GM19238 (cell line): Measurements from ENCODE around the gene LEMD2.
"Not testable (repeated sequence)": the region's sequence is repeated elsewhere in the genome, so short reads cannot be mapped to it uniquely, and the experiment has no call there.

Experiments used
- DNase-seq: peaks from one replicate; pipeline ENCODE4 v3.0.0; 2011; ENCODE audit warnings: low spot score; ENCODE audit not compliant: insufficient read length

Gene LEMD2

GRCh38 chr6:33788694-33789549 lies at the start of gene LEMD2:
LEMD2 (minus strand) TSS chr6:33789130; CDS start chr6:33789116, 14 bp downstream.
- DNase-seq: peak; percentile 96

GRCh38 chr6:33837971-33838665 lies 49.2 kb upstream of the LEMD2 start:
- DNase-seq: no peak

GRCh38 chr6:33836806-33837469 lies 48.0 kb upstream of the LEMD2 start:
- no peak for DNase-seq

- DNase-seq: no peak
These were observed 45.8 kb upstream of the LEMD2 start for GRCh38 chr6:33834401-33835392.

GRCh38 chr6:33833599-33833998 lies 44.7 kb upstream of the LEMD2 start:
- no peak for DNase-seq

- DNase-seq: not testable (repeated sequence)
These were observed 43.9 kb upstream of the LEMD2 start for GRCh38 chr6:33832831-33833230.

- DNase-seq: not testable (repeated sequence)
These were observed 42.8 kb upstream of the LEMD2 start for GRCh38 chr6:33831725-33832124.

GRCh38 chr6:33830635-33831240 lies 41.8 kb upstream of the LEMD2 start:
- DNase-seq: no peak

- DNase-seq: no peak
These were observed 40.1 kb upstream of the LEMD2 start for GRCh38 chr6:33828764-33829731.

- DNase-seq: no peak
These were observed 39.5 kb upstream of the LEMD2 start for GRCh38 chr6:33828452-33828763.

DNA sequence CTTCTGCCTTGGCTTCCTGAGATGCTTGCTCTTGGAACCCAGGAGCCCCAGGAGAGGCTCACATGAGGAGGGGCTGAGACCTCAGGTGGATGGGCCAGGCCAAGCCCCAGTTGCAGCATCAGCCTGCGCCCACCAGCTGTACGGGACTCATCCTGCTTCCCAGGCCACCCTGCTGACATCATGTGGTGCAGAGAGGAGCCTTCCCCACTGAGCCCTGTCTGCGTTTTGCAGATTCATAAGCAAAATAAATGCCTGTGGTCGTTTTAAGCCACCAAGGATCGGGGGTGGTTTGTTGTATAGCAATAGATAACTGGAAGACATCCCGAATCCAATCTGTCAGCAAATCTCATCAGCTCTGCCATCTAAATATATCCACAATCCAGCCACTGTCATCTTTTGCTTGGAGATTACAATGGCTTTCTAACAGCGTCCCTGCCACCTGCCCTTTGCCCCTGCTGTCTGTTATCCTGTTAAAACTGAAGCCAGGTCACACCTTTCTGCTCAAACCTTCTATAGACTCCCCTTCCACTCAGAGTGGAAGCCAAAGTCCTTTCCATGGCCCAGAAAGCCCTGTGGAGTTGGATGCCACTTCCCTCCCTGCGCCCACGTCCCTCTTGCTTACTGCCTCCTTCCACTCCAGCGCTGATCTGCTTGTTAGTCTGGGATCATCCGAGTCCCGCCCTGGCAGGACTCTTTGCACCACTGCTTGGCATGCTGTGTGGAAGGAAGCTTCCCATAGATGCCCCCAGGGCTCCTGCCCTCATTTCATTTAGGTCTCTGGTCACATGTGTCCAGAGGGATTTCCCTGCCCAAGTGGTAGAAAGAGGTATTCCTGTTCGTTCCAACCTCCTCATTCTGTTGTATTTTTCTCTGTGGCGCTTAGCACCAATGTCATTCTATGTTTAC lies 38.9 kb upstream of the LEMD2 start:
- no peak for DNase-seq

GRCh38 chr6:33826537-33826936 lies 37.6 kb upstream of the LEMD2 start:
- DNase-seq: no peak

- DNase-seq: no peak
These were observed 35.7 kb upstream of the LEMD2 start for GRCh38 chr6:33824461-33825154.

DNA sequence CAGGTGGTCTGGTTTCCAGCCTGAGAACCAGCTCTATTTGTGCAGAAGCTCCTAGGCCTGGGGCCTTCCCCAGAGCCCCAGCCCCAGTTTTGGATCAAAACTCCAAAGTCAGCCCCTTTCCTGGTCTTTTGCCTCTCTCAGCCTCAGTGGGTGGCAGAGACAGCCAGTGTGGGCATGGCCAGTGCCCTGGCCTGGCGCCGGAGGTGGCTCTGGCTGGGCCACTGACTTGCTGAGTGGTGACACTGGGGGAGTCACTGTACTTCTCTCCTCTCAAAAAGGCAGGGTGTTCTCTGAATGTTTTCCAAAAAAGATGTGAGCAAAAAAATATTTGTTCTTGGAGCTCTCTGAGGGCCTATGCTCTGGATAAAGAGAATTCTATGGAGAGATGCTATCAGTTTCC lies 34.9 kb upstream of the LEMD2 start:
- no peak for DNase-seq

- DNase-seq: no peak
These were observed 33.9 kb upstream of the LEMD2 start for GRCh38 chr6:33822575-33823395.

GRCh38 chr6:33820784-33821520 lies 32.0 kb upstream of the LEMD2 start:
- DNase-seq: no peak
